Measurements from ENCODE around the gene ZYG11B. TPM values are rescaled to one million over a fixed set of nuclear protein-coding genes. Genes with fewer than 3 reads are reported as not detected.
A peak's percentile ranks its signal among the peaks of the same experiment; 100 is the strongest.

ZYG11B gene
- polyA plus RNA-seq, 3 donors = 7.3 to 17.5 (median 15.8) TPM

- peak; percentile 2 to 14 (median 10) for DNase-seq
- peaks cover 19% of the 10 kb centered on the region for H3K4me1 Mint-ChIP-seq
- no peak overlapping the region for H3K4me3 ChIP-seq (replicated peaks in 1 of 3; ENCODE audit: low read depth in 2 of 3, low read length in 3 of 3)
- H3K27me3 Mint-ChIP-seq (ENCODE audit: low read depth in 3 of 3) = peaks cover 0 to 1% (median 0%) of the 10 kb centered on the region in 3 donors
- no peaks in the 10 kb centered on the region for H4K20me1 ChIP-seq (ENCODE audit: insufficient read depth, low read length)
- no peak overlapping the region for H3K9ac ChIP-seq (ENCODE audit: insufficient read depth, low read length, poor library complexity, severe bottlenecking)
- intact Hi-C loops (cut with micrococcal nuclease) = no loop called here
- 0% methylated on average over 1 of the region's 3 CpGs for WGBS (ENCODE audit: insufficient coverage)
- H3K9me3 ChIP-seq (replicated peaks in 1 of 2; ENCODE audit: control insufficient read depth in 1 of 2, insufficient read depth in 1 of 2, low read length in 2 of 2) = no peaks in the 10 kb centered on the region
- H3K27ac ChIP-seq (ENCODE audit: low read depth in 1 of 2, low read length in 2 of 2) = no peak overlapping the region
- H3K27ac Mint-ChIP-seq = peak overlapping the region in 5 of 7 donors; percentile 9 to 74 (median 32)
- peak overlapping the region in 1 of 2 donors; percentile 50 for H3K4me3 Mint-ChIP-seq
- TF ChIP-seq CTCF (IDR thresholded peaks at IDR 0.05) = no peak
- H3K27me3 ChIP-seq (ENCODE audit: control insufficient read depth in 2 of 2, insufficient read depth in 2 of 2, low read length in 2 of 2) = no peaks in the 10 kb centered on the region
- peaks cover 7 to 14% of the 10 kb centered on the region in 2 donors for H3K4me1 ChIP-seq (ENCODE audit: control insufficient read depth in 1 of 2, insufficient read depth in 2 of 2, low read length in 2 of 2)
- H3K4me2 ChIP-seq (replicated peaks; ENCODE audit: extremely low read depth, low read length, poor library complexity, severe bottlenecking) = no peak overlapping the region
- no peaks in the 10 kb centered on the region for H3K79me2 ChIP-seq (ENCODE audit: insufficient read depth, low read length)
- peaks cover 29 to 56% of the 10 kb centered on the region in 2 donors for H3K36me3 Mint-ChIP-seq
- H3K9me3 Mint-ChIP-seq = no peaks in the 10 kb centered on the region
- H2AFZ ChIP-seq (ENCODE audit: insufficient read depth, low read depth, low read length, poor library complexity, severe bottlenecking) = no peak overlapping the region
- peaks cover 12 to 56% of the 10 kb centered on the region in 2 donors for H3K36me3 ChIP-seq (replicated peaks in 1 of 2; ENCODE audit: control insufficient read depth in 1 of 2, insufficient read depth in 2 of 2, low read length in 2 of 2)
These were observed 69.2 kb downstream of the ZYG11B start for GRCh38 chr1:52795464-52795863.

- H3K9ac ChIP-seq (ENCODE audit: insufficient read depth, low read length, poor library complexity, severe bottlenecking) = no peak overlapping the region
- H3K4me3 Mint-ChIP-seq = no peak overlapping the region
- H3K36me3 Mint-ChIP-seq = peaks cover 27 to 52% of the 10 kb centered on the region in 2 donors
- H4K20me1 ChIP-seq (ENCODE audit: insufficient read depth, low read length) = no peaks in the 10 kb centered on the region
- H3K4me2 ChIP-seq (replicated peaks; ENCODE audit: extremely low read depth, low read length, poor library complexity, severe bottlenecking) = no peak overlapping the region
- H3K4me3 ChIP-seq (replicated peaks in 1 of 3; ENCODE audit: low read depth in 2 of 3, low read length in 3 of 3) = no peak overlapping the region
- no CpG with 5 or more reads among the region's 3 CpGs for WGBS (ENCODE audit: insufficient coverage)
- no peaks in the 10 kb centered on the region for H3K27me3 ChIP-seq (ENCODE audit: control insufficient read depth in 2 of 2, insufficient read depth in 2 of 2, low read length in 2 of 2)
- H3K27me3 Mint-ChIP-seq (ENCODE audit: low read depth in 3 of 3) = no peaks in the 10 kb centered on the region
- no peaks in the 10 kb centered on the region for H3K9me3 ChIP-seq (replicated peaks in 1 of 2; ENCODE audit: control insufficient read depth in 1 of 2, insufficient read depth in 1 of 2, low read length in 2 of 2)
- no peak overlapping the region for H2AFZ ChIP-seq (ENCODE audit: insufficient read depth, low read depth, low read length, poor library complexity, severe bottlenecking)
- peaks cover 18 to 53% of the 10 kb centered on the region in 2 donors for H3K36me3 ChIP-seq (replicated peaks in 1 of 2; ENCODE audit: control insufficient read depth in 1 of 2, insufficient read depth in 2 of 2, low read length in 2 of 2)
- no peak for TF ChIP-seq CTCF (IDR thresholded peaks at IDR 0.05)
- H3K9me3 Mint-ChIP-seq = no peaks in the 10 kb centered on the region
- intact Hi-C loops (cut with micrococcal nuclease) = no loop called here
- no peak for DNase-seq
- peaks cover 19% of the 10 kb centered on the region for H3K4me1 Mint-ChIP-seq
- H3K79me2 ChIP-seq (ENCODE audit: insufficient read depth, low read length) = no peaks in the 10 kb centered on the region
- H3K4me1 ChIP-seq (ENCODE audit: control insufficient read depth in 1 of 2, insufficient read depth in 2 of 2, low read length in 2 of 2) = peaks cover 7 to 14% of the 10 kb centered on the region in 2 donors
- peak overlapping the region in 1 of 7 donors; percentile 45 for H3K27ac Mint-ChIP-seq
- no peak overlapping the region for H3K27ac ChIP-seq (ENCODE audit: low read depth in 1 of 2, low read length in 2 of 2)
These were observed 72.1 kb downstream of the ZYG11B start for GRCh38 chr1:52798331-52798730.

Measured in CD14-positive monocyte (primary cell).